SIG-M5 (cell line): ENCODE measurements around the gene RPL3.

Experiments
- DNase-seq: peaks from one replicate; lab custom pipeline; 2025; lab: John Stamatoyannopoulos, UW

The RPL3 gene

DNA sequence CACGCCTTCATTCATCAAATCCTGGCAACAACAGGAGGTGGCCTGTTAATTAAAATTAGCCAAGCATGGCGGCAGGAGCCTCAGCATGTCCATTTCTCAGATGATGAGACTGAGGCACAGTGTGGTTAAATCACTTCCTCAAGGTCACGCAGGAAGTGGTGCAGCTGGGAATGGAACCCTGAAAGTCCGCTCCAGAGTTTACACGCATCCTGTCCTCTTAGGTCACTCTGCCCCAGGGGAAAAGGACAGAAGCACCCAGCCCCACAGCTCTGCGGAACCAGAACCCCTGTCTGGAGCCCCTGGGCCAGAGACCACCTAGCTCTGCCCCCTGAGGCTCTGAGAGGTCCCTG, 19.6 kb downstream of the RPL3 start:
- no peak for DNase-seq

DNA sequence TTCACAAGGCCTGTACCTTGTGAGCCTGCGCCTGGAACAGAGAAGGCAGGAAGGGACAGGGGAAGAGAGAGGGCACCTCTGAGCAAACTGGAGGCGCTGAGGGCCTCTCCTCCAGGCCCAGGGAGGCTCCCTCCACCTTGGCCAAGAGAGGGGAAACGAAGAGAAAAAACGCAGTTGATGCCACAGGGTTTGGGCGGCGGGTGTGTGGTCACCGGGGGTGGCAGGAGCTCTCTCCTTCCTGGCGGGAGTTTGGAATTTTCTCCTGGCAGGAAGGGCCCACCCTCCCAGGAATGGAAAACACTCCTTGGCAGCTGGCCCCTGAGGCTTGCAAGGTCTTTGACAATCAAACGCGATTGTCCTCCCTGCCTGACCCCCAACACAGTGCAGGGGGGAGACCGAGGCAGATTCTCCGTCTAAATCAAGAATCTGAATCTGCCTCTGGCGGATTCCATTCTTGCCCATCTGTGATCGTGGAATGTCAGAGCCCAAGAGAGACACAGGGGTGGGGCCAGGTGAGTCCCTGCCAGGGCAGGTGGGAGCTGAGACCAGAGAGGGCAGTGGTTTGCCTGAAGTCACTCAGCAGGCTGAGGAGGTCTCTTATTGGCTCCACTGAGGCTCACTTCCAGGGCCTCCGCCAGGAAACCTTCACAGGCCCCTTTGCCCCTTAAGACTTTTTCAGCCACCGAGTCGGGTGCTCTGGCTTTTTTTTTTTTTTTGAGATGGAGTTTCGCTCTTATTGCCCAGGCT, 21.0 kb downstream of the RPL3 start:
- no peak for DNase-seq

DNA sequence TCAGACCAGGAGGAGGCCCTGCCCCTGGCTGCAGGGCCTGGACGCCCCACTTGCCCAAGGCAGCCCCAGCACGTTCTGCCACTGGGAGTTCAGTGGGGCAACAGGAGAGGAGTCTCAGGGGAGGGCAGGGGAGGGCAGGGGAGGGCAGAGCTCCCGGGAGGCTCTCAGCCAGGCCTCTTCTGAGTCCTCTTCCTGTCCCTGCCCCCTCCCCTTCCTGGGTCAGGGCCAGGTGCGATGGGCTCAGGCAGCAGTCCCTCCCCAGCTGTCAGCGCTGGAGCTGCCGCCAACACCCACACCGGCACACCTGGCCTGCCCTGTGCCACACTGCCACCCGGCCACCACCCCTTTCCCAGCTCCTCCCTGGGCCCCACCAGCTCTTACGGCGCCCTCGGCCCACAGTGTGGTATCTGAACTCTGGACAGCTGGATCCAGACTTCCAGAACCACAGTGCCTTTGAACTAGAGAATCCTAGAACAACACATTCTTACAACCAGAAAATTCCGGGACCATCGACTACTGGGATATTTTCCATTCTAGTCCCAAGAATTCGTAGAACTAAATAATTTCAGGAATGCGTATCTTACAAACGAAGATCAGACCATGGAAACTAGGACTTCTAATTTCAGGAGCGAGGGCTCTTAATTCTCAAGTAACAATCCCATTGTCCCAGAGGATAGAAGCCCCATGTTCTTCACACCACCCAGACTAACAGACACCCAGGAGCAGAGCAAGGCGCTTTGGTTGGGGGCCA, 21.8 kb downstream of the RPL3 start:
- DNase-seq: no peak

DNA sequence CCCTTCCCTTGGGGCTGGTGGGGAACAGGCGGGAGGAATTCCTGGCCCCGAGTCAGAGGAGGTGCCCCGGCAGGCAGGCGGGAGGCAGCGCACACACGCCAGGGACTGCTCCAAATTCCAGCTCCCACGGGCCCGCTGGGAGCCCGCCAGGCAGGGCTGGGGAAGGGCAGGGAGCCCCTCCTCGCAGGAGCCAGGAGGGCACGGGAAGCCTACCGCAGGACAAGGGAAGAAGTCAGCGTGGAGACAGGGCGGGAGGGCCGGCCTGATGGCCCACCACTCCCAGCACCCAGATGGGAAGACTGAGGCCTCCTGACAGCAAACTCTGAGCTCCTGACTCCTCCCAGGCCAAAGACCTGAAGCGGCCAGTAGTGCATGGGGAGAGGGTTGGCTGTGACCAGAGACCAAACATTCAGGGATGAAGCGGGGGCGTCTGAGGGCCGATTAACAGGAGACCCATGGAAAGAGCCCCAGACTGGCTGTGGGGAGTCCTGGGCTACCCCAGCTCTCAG, 22.4 kb downstream of the RPL3 start:
- DNase-seq: no peak

DNA sequence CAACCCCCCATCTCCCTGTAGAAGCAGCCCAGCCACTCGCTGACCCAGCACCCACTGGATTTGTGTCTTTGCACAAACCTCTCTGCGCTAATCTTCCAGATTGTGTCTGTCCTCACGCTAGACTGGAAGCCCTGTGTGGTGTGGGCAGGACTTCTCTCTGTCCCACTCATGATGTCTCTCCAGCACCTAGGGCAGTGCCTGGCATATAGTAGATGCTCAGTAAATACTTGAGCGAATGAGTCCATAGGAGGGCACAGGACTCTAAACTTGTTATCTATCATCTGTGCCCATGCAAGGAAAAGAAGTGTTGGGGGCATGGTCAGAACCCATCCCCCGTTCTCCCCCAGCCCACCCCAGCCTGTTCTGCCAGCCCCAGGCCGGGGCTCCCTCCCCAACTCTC, 22.9 kb downstream of the RPL3 start:
- DNase-seq: no peak

DNA sequence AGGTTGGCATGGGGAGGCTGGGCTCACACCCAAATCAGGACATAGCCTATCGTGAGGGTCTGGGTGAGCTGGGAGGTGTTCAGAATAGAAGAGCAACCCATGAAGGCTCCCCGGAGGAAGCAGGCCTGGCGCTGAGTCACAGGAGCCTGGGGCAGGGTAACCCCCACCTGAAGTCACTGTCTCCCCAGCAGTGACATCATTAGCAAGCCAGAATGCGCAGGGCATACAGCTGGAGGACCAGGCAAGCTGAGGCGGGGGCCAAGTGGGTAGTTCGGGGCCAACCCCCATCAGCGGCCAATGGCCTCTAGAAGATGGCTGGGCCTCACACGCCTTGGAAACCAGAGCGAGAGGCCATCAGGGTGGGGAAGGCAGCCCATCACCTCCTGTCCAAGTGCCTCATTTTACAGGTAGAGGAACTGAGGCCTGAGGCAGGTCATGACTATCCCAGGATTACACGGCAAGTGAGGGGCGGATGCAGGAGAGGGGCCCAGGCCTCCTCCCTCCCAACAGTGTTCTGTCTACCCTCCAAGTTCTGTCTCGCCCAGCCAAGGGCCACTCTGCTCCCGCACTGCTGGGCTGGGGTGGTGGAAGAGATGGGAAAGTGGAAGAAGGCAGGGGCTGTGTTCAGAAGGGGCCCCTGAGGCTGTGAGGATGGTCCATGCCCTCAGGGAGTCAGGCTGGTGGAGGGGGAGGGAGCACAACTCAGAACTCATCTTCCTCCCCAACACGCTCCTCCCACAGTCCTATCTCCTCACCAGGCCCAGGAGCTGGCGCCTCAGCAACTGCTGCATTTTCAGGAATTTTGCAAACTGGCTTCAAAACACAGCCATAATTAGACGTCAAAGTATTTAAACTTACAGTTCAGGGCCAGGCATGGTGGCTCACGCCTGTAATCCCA, 24.6 kb downstream of the RPL3 start:
- no peak for DNase-seq

DNA sequence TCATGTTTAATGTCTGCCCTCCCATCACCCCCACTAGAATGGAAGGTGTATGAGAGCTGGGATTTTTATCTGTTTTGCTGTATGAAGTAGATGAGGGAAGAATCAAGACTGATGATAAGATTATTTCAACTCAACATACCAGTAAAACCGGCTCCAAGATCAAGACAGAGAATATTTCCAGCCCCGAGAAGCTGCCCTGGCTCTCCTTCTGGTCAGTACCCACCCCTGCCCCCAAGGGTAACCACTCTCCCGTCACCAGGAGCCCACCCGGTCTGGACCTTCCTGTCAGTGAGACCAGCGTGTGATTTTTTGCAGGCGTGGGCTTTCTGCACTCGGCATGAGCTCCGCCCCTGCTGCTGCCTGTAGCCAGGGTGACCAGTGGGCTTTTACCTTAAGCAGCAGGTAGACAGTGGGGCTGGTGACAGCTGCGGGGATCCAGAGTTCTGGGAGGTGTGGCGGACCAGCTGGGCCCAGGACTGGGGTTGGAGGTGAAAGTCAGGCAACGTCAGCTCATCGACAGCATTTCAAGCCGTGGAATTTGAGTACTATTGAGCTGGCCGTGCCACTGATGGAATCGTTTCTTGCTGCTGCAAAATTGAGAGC, 25.6 kb downstream of the RPL3 start:
- no peak for DNase-seq

DNA sequence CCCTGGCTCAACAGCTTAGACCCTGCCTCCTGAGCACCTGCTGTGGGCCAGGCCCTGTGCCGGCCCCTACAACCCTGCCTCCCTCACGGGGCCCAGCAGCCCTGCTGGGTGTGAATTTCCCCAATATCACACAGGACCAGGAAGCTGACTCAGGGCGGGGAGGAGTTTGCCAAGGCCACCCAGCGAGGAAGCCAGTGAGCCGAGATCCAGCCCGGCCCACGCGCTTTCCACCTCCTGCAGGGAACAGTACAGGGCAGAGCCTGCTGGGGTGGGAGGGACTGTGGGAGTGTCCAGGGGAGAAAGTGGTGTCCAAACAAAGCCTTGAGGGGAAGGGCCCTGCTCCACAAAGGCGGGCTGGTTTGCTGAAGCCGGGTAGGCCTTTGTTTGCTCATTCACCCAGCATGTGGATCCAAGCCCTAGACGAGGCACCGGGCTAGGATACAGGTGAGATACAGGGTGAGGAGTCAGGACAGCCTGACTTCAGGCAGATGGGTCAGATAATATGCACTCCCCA, 26.8 kb downstream of the RPL3 start:
- DNase-seq: no peak

DNA sequence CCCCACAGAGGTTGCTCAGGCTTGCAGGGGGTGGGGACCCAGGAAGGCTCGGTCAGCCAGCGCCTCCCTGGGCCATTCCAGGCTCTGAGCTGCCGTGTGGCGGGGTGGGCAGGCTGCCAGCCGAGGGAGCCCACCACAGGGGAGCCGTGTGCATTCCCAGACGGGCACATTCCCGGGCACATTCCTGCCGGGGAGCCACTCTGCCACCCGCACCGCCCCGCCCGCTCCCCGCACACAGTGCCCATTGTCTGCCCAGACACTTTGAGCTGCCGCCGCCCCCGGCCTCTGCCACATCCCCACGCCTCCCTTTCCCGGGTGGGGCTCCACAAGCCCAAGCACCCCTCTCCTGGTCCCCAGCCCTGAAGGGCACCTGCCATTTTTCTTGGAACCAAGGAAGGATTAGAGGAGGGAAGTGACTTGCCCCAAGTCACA, 27.4 kb downstream of the RPL3 start:
- no peak for DNase-seq

DNA sequence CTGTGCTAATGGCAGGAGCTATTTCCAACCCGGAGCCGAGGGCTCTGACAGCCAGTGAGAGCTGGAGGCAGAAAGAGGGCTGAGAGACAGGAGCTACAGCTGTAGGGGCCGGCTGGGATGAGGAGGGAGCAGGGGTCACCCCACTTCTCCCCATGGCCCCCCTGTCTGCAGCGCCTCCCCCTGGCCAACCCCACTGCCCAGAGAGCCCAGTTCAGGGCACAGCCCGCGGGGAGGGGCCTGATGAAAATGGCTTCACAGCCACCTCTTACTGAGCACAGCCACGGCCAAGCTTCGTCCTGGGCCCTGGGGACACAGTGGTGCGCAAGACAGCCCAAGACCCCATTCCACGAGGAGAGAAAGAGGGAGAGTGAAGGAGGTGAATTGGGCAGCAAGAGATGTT, 27.9 kb downstream of the RPL3 start:
- no peak for DNase-seq

DNA sequence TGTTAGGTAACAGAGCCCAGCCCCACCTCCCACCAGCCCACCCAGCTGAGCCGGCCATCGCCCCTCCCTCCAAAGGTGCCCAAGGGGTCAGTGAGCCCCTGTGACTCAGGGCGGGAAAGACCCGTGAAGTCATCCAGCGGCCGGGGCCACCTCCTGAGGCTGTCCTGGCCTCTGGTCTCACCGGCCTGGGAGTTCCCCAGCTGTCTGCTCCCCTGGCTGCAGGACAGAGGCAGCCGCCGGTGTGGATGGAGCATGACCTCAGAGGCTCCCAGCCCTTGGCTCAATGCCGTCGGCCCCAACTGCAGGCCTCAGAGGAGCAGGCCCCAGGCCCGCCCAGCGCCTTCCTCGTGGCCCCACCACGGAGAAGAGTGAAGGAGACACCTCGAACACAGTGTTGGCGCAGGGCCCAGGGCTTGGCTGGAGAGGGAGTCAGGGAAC, 28.7 kb downstream of the RPL3 start:
- no peak for DNase-seq

DNA sequence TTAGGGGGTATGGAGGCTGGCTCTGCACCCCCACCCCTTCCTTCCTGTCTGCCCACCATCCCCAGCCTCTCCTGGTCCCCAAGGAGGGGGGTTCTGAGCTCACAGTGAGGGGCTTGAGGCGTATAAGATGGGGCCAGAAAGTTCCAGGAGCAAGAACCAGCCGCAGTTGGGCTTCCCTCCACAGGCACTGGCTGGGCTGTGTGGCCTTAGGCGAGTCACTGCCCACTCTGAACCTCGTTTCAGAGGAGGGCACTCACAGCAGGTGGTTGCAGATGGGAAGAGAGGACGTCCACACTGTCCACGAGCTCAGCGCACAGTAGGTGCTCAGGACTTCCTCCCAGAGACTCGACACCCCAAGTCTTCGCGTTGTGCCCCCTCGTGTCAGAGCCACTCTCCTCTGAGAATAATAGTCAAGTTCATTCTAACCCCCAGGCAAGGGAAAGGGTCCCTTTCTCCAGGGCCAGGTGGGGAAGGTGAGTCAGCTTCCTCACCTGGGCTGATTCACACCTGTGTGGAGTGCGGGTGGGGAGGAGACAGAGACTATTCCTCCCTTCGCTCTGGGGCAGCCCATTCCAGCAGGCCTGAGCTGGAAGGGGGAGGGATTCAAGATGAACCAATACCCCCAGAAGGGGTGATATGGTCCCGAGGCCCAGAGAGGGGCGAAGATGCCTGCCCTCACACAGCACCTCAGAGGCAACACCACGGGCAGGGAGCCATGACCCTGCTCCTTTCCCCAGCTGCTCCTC, 29.3 kb downstream of the RPL3 start:
- no peak for DNase-seq

DNA sequence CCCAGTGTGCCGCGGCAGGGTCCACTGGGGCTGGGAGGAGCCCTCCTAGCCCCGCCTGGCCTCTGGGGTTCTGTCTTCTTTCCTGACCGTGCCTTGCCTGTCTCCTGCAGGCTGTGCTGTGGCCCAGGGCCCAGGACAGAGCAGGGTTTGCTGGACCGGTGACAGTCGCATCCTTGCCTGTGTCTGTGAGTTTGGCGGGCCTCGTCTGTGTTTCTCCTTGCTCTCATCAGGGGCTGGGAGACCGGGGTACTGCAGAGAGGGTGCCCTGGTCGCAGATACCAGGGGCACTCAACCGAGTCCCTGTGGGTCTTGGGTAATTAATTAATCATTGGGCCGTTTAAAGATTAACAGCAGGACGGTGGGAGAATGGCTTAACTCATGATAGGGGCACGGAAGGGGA, 29.9 kb downstream of the RPL3 start:
- DNase-seq: no peak

DNA sequence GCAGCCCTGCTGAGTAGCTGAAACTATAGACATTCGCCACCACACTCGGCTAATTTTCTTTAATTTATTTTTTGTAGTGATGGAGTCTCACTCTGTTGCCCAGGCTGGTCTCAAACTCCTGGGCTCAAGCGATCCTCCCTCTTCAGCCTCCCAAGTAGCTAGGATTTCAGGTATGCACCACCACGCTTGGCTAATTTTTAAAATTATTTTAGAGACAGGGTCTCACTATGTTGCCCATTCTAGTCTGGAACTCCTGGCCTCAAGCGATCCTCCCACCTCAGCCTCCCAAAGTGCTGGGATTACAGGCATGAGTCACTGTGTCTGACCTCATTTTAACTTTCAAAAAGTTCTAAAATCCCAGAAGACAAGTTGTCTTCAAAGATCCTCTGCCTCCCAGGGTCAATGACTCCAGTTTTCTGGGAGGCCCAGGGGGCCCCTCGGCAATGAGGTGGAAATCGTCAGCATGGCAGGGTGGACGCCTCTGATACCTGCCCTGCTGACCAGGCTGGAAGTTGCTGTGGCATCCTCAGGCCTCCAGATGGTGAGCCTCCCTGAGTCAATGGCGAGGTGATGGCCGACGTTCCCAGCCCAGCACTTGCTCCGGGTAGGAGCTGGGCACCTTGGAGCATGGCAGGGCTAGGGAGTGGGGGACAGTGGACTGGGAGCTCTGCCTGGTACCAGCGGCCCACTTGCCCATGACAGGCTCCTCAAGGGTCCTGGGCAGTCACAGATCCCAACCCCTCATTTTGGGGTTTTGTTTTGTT, 31.1 kb downstream of the RPL3 start:
- DNase-seq: no peak

DNA sequence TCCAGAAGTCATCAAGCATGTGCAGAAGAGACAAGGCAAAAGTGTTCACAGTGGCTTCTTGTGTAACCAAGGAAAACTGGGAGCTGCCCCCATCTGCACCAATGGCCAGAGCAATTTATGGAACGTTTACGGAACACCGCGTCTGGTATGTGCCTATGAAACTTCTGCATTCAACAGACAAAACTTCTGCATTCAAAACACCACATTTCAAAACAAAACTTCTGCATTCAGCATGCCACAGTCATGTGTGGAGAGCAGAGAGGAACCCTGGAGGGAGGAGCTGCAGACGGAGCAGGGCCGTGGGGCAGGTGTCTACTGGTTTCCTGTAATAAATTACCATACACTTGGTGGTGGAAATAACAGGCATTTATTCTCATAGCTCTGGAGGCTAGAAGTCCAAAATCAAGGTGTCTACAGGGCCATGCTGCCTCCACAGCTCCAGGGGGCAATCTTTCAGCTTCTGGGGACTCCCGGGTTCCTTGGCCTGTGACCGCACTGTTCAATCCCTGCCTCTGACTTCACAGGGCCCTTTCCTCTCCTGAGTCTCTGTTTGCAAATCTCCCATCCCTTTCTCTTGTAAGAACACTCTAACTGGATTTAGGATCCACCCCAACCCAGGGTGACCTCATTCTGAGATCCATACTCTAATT, 32.2 kb downstream of the RPL3 start:
- DNase-seq: no peak

DNA sequence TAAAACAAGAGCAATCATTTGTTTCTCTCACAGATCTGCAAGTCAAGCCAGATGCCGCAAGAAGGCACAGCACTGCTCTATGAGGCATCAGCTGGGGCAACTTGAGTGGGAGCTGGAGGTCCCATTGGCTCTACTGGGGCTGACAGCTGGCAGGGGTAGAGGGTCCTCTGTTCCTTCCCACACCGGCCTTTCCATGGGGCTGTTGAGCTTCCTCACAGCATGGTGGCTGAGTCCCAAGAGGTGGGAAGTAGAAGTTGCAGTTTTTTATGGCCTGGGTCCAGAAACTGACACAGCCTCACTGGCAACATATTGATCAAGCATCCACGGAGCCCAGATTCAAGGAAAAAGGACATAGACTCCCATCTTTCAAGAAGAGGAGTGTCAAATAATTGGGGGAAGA, 34.4 kb downstream of the RPL3 start:
- DNase-seq: no peak

DNA sequence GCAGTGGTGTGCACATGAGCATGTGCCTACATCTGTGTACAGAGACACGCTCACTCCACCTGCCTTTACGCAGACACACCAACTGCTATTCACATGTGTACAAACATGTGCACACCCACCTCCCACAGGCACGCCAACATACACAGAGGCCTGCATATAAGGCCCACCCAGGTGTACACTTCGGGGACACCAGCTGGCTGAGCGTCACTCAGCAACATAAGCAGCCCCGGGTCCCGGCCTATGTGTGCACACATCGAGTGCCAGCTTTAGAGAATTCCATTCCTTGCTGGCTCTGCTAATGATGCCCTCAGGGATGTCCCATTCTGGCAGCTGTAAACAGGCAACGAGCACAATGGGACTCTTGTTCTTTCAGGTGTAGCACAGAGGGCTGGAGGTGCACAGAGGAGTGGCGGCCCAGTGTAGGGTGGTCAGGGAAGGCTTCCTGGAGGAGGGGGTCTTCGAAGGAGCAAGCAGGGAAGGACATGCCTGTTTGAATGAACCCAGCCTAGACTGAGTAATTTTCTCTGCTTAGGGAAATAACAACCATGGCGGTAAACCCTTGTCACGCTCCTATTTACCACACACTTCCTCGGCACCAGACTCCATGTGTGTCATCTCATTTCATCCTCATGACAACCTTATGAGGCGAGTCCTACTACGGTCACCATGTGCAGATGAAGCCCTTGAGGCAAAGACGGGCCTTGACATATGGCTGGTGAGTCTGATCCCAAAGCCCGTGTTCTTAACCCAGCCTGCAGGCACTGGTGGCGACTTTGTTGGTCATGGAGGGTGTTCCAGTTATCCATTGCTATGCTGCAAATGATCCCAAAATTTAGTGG, 35.1 kb downstream of the RPL3 start:
- no peak for DNase-seq

DNA sequence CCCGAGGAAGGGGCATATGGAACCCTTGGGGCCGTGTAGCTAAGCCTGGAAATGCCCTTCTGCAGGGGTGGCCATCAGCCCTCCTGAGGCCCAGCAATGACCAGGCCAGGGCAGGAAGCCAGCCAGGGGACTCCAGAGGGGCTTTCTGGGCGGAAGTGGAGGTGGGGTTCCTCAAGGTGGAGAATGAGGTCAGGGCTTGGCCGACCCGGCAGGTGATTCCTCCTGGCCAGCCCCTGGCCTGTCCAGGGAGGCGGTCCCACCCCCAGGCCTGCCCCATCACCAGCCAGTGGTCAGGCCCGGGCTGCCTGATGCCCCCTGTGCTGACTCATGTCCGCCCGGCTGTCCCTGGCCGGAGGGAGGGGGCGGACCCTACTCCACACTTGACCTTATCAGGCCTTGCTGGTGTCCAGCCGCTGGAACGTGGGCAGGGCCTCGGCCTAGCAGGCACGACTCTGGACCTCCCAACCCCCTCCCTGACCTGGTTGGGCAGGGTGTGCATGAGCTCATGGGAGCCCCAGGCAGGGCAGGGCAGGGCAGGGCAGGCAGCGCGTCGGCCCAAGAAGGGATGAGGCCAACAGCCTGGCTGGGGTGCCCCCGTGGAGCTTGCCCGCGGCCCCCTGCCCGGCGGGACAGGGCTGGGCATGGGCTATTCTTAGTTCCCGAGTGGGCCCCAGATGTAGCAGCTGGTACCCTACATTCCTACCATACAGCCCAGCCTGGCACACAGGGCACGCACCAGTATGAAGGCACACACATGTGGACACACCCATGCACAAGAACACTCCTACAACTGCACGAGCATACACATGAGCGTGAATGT, 35.9 kb downstream of the RPL3 start:
- DNase-seq: no peak
